OCI-LY7 (cell line): Measurements from ENCODE around the gene IQGAP2.

Source experiments
- CTCF ChIP-seq: fragments of 200-600 bp; sonication (generic); conservative IDR thresholded peaks from 2 replicates; pipeline ENCODE4 v1.5.1; 2014; ENCODE audit warnings: mild to moderate bottlenecking, antibody characterized with exemption, low read length, moderate library complexity, mixed read lengths
- EZH2phosphoT487 ChIP-seq: fragments of 200-600 bp; sonication (generic); IDR thresholded peaks from 2 replicates; pipeline ENCODE4 v1.6.1; 2018; ENCODE audit warnings: low read depth, borderline replicate concordance, mild to moderate bottlenecking, mixed run types, antibody characterized with exemption, low read length, moderate library complexity, mixed read lengths

- TF ChIP-seq CTCF (no peak), EZH2phosphoT487 (no peak)
These were observed 182.7 kb downstream of the IQGAP2 start for GRCh38 chr5:76585783-76586217.
